GM10266 (cell line): ENCODE measurements around the gene PSMD2.
A peak's percentile ranks its signal among the peaks of the same experiment; 100 is the strongest.

ENCODE experiments used
- DNase-seq: peaks from one replicate; pipeline ENCODE4 v3.0.0; 2012; ENCODE audit errors: extremely low spot score
- CTCF ChIP-seq: IDR thresholded peaks from 2 replicates; pipeline ENCODE4 v1.5.1; 2012; ENCODE audit warnings: mild to moderate bottlenecking, low read depth; ENCODE audit not compliant: control insufficient read depth, insufficient read depth; ENCODE audit errors: missing control alignments

The PSMD2 gene

GRCh38 chr3:184272269-184272668, 26.8 kb upstream of the PSMD2 start:
- DNase-seq, result no peak
- no peak for TF ChIP-seq CTCF

GRCh38 chr3:184275381-184275701, 23.7 kb upstream of the PSMD2 start:
- no peak for TF ChIP-seq CTCF

GRCh38 chr3:184275961-184276910, 22.8 kb upstream of the PSMD2 start, which contains the start of gene ECE2:
Gene ECE2 (plus strand): TSS chr3:184276022. CDS start chr3:184276154, 132 bp downstream.
- no peak for TF ChIP-seq CTCF
- no peak for DNase-seq

More at GRCh38 chr3:184275381-184275701, 23.7 kb upstream of the PSMD2 start:
- no peak for DNase-seq

- no peak for DNase-seq
- TF ChIP-seq CTCF, result no peak
Measured at GRCh38 chr3:184277366-184277765, 21.7 kb upstream of the PSMD2 start.

GRCh38 chr3:184282941-184283340, 16.1 kb upstream of the PSMD2 start:
- TF ChIP-seq CTCF, result no peak
- no peak for DNase-seq

GRCh38 chr3:184283681-184284080, 15.4 kb upstream of the PSMD2 start:
- no peak for TF ChIP-seq CTCF
- DNase-seq, result no peak

- peak; percentile 54 for TF ChIP-seq CTCF
- DNase-seq, result peak; percentile 68
Measured at GRCh38 chr3:184284696-184285095, 14.3 kb upstream of the PSMD2 start.
